HepG2 (cell line): ENCODE data around the gene ZNF341. TPM values are rescaled to one million over a fixed set of nuclear protein-coding genes. Genes with fewer than 3 reads are reported as not detected.

Experiments
- ATAC-seq: fragments of 200-7000 bp; cut with Tn5 transposase; 3 replicates; pipeline ENCODE4 v1.9.1; 2020; ENCODE audit warnings: mild to moderate bottlenecking, moderate library complexity
- BruUV-seq: library from RNA; stranded (reverse); fragments of 400-500 nt; replicated peaks from 2 replicates; lab custom pipeline; 2021; lab: Mats Ljungman, UMichigan
- CTCF ChIA-PET: fragments of 300-600 bp; formaldehyde crosslinking; extraction: SDS; loops from one replicate; lab custom pipeline; 2021; ENCODE audit warnings: low total read pairs, inconsistent platforms, low intra/inter-chr PET ratio; lab: Yijun Ruan, JAX
- POLR2A ChIA-PET: fragments of 350-600 bp; sonication (Branson Sonifier 250); formaldehyde crosslinking; loops from one replicate; lab custom pipeline; 2020; ENCODE audit warnings: antibody characterized with exemption, inconsistent platforms; lab: Yijun Ruan, JAX
- DNase-seq: peaks from one replicate; pipeline ENCODE4 v3.0.0-alpha.2; 2015; ENCODE audit warnings: low spot score
- FAIRE-seq: peaks from 3 replicates; lab custom pipeline; 2011; peaks lifted over from hg19 to GRCh38; lab: Jason Lieb, UNC
- H2AFZ ChIP-seq: one replicate; pipeline ENCODE4 v1.6.1; 2011; ENCODE audit warnings: low read length, inconsistent platforms
- H3K27ac ChIP-seq: fragments of 300-600 bp; 3 replicates; pipeline ENCODE4 v1.8.0; 2011; ENCODE audit warnings: mixed run types, mild to moderate bottlenecking, mixed read lengths, low read length, inconsistent platforms; ENCODE audit not compliant: insufficient read depth; ENCODE audit errors: extremely low read length
- H3K27me3 ChIP-seq, 2 experiments: fragments of 200-600 bp in 1 of 2; 2 replicates in 1 of 2; 3 replicates in 1 of 2; pipeline versions ENCODE4 v1.6.0 to v1.8.0; 2011; ENCODE audit warnings: low read length in 2 of 2, mild to moderate bottlenecking in 2 of 2, moderate library complexity in 2 of 2, inconsistent platforms in 1 of 2; ENCODE audit not compliant: insufficient read depth in 2 of 2, control insufficient read depth in 1 of 2
- H3K36me3 ChIP-seq, 2 experiments: fragments of 200-600 bp in 1 of 2; replicated peaks in 1 of 2; 2 replicates in 1 of 2; 3 replicates in 1 of 2; pipeline versions ENCODE4 v1.5.1 to v1.8.0; 2011; ENCODE audit warnings: low read length in 2 of 2, inconsistent platforms in 1 of 2; ENCODE audit not compliant: insufficient read depth in 2 of 2, control insufficient read depth in 1 of 2
- H3K4me1 ChIP-seq: 2 replicates; pipeline ENCODE4 v1.5.1; 2012; ENCODE audit warnings: low read length, inconsistent platforms; ENCODE audit not compliant: insufficient read depth
- H3K4me2 ChIP-seq: 2 replicates; pipeline ENCODE4 v1.6.0; 2011; ENCODE audit warnings: low read depth, low read length, inconsistent platforms
- H3K4me3 ChIP-seq, 3 experiments: fragments of 200-600 bp in 1 of 3; sonication (generic), shearing (Covaris generic) in 1 of 3; replicated peaks in 1 of 3; 2 replicates each; pipeline ENCODE4 v1.5.1; 2011 to 2016; ENCODE audit warnings: low read length in 3 of 3, inconsistent platforms in 2 of 3, low read depth in 2 of 3, mild to moderate bottlenecking in 2 of 3, control low read depth in 1 of 3, mixed read lengths in 1 of 3; ENCODE audit not compliant: insufficient read depth in 1 of 3
- H3K79me2 ChIP-seq: one replicate; pipeline ENCODE4 v1.6.1; 2011; ENCODE audit warnings: low read length, inconsistent platforms; ENCODE audit not compliant: insufficient read depth
- H3K9ac ChIP-seq: 2 replicates; pipeline ENCODE4 v1.6.0; 2011; ENCODE audit warnings: mild to moderate bottlenecking, low read depth, low read length, inconsistent platforms; ENCODE audit not compliant: insufficient read depth
- H3K9me3 ChIP-seq: 2 replicates; pipeline ENCODE4 v1.5.1; 2012; ENCODE audit warnings: mild to moderate bottlenecking, low read length
- H4K20me1 ChIP-seq: 2 replicates; pipeline ENCODE4 v1.6.0; 2011; ENCODE audit warnings: inconsistent platforms, mild to moderate bottlenecking, low read length, moderate library complexity; ENCODE audit not compliant: insufficient read depth
- ARID2 ChIP-seq: sonication (generic); formaldehyde crosslinking; IDR thresholded peaks from 2 replicates; pipeline ENCODE4 v1.8.1; 2022; ENCODE audit warnings: mild to moderate bottlenecking, missing genetic modification reagents, borderline replicate concordance
- CSRNP1 ChIP-seq: sonication (generic); formaldehyde crosslinking; IDR thresholded peaks from 2 replicates; pipeline ENCODE4 v1.8.1; 2023; ENCODE audit warnings: mild to moderate bottlenecking, missing genetic modification reagents
- EED ChIP-seq: sonication (generic); formaldehyde crosslinking; IDR thresholded peaks from 2 replicates; pipeline ENCODE4 v1.5.0; 2020; ENCODE audit warnings: mild to moderate bottlenecking, missing genetic modification reagents
- GMEB1 ChIP-seq: sonication (generic); formaldehyde crosslinking; IDR thresholded peaks from 2 replicates; pipeline ENCODE4 v1.5.1; 2020; ENCODE audit warnings: missing genetic modification reagents, mild to moderate bottlenecking, borderline replicate concordance
- HMGXB3 ChIP-seq: sonication (generic); formaldehyde crosslinking; IDR thresholded peaks from 2 replicates; pipeline ENCODE4 v1.4.0; 2020; ENCODE audit warnings: missing genetic modification reagents, borderline replicate concordance
- KLF13 ChIP-seq: sonication (generic); formaldehyde crosslinking; IDR thresholded peaks from 2 replicates; pipeline ENCODE4 v1.4.0; 2020; ENCODE audit warnings: mild to moderate bottlenecking, missing genetic modification reagents
- SNRNP70 ChIP-seq: fragments of 200-400 bp; formaldehyde crosslinking; IDR thresholded peaks from 2 replicates; pipeline ENCODE4 v1.6.1; 2017; ENCODE audit warnings: mild to moderate bottlenecking, low read depth, low read length, moderate library complexity
- ZNF235 ChIP-seq: sonication (generic); formaldehyde crosslinking; IDR thresholded peaks from 2 replicates; pipeline ENCODE4 v1.8.1; 2023; ENCODE audit warnings: mild to moderate bottlenecking, missing genetic modification reagents, borderline replicate concordance
- ZNF276 ChIP-seq: sonication (generic); formaldehyde crosslinking; IDR thresholded peaks from 2 replicates; pipeline ENCODE4 v1.4.0; 2020; ENCODE audit warnings: mild to moderate bottlenecking, low read depth, missing genetic modification reagents
- ZNF644 ChIP-seq: IDR thresholded peaks from 2 replicates; pipeline ENCODE4 v1.6.1; 2016; ENCODE audit warnings: low read depth
- ZNF678 ChIP-seq: sonication (generic); formaldehyde crosslinking; IDR thresholded peaks from 2 replicates; pipeline ENCODE4 v1.4.0; 2020; ENCODE audit warnings: mild to moderate bottlenecking, missing genetic modification reagents
- ZNF704 ChIP-seq: sonication (generic); formaldehyde crosslinking; IDR thresholded peaks from 2 replicates; pipeline ENCODE4 v1.8.1; 2023; ENCODE audit warnings: mild to moderate bottlenecking, inconsistent platforms, moderate library complexity, missing genetic modification reagents, borderline replicate concordance
- ZNF709 ChIP-seq: sonication (generic); formaldehyde crosslinking; IDR thresholded peaks from 2 replicates; pipeline ENCODE4 v1.5.0; 2020; ENCODE audit warnings: mild to moderate bottlenecking, missing genetic modification reagents
- ZNF878 ChIP-seq: sonication (generic); formaldehyde crosslinking; IDR thresholded peaks from 2 replicates; pipeline ENCODE4 v1.8.1; 2023; ENCODE audit warnings: mild to moderate bottlenecking, missing genetic modification reagents, moderate library complexity
- WGBS: methylation state at CpG from one replicate; pipeline ENCODE4 v1.1.6; 2017; ENCODE audit warnings: low lambda C conversion rate; 5-methylcytosine and 5-hydroxymethylcytosine counted together
- in situ Hi-C: cut with HindIII; loops from 2 replicates; pipeline ENCODE4 v1.10.0; 2017; ENCODE audit warnings: low pct_unique_long_range_greater_than_20kb; ENCODE audit not compliant: extremely low pct_ligation_motif_present
- intact Hi-C: fragments of 100-400 bp; cut with micrococcal nuclease; formaldehyde crosslinking; loops from one replicate; pipeline ENCODE4 v1.10.0; 2022; ENCODE audit not compliant: unreplicated experiment
- polyA plus RNA-seq, 8 experiments: library from polyadenylated mRNA; depleted of rRNA in 3 of 8; stranded (reverse) in 7 of 8; unstranded in 1 of 8; fragments of >200 nt; fragmentation: Illumina TruSeq in 4 of 8; extraction: Trizol in 4 of 8; gene quantifications; 2 replicates each; pipeline versions ENCODE4 v1.2.1 to v1.2.3, GENCODE V29; 2011 to 2016; ENCODE audit warnings: low read depth in 4 of 8, missing spikeins in 1 of 8, mixed read lengths in 1 of 8; ENCODE audit not compliant: insufficient read depth in 1 of 8
- total RNA-seq, 5 experiments: library from RNA; depleted of rRNA; stranded (reverse); fragments of >200 nt; fragmentation: Illumina TruSeq; extraction: Trizol; gene quantifications; 2 replicates each; pipeline ENCODE4 v1.2.3, GENCODE V29; 2016; ENCODE audit warnings: low read depth in 1 of 5

Gene ZNF341
- total and polyA plus RNA-seq, 2 of the 13 experiments (the other 11 are each of a cell fraction or from before 2014, with no cell fraction given): 1.1 to 2.2 TPM

GRCh38 chr20:33744181-33744580 is 12.4 kb downstream of the ZNF341 start:
- no peaks in the 10 kb centered on the region for H4K20me1 ChIP-seq
- WGBS: 97% methylated on average over 3 of the region's 3 CpGs
- H3K27me3 ChIP-seq: no peaks in the 10 kb centered on the region
- peaks cover 5% of the 10 kb centered on the region for H3K4me1 ChIP-seq
- H3K9me3 ChIP-seq: no peaks in the 10 kb centered on the region
- TF ChIP-seq SNRNP70: no peak
- TF ChIP-seq KLF13: no peak
- TF ChIP-seq ARID2 (CRISPR knock-in tag): no peak
- no peak for TF ChIP-seq ZNF276 (CRISPR knock-in tag)
- TF ChIP-seq ZNF644: no peak
- TF ChIP-seq ZNF878 (CRISPR knock-in tag): no peak
- no peak for TF ChIP-seq ZNF709 (CRISPR knock-in tag)
- no peak for TF ChIP-seq HMGXB3
- TF ChIP-seq ZNF704 (CRISPR knock-in tag): no peak
- no peak for TF ChIP-seq CSRNP1 (CRISPR knock-in tag)
- TF ChIP-seq ZNF235 (CRISPR knock-in tag): no peak
- TF ChIP-seq ZNF678 (CRISPR knock-in tag): no peak
- no peak for TF ChIP-seq GMEB1
- TF ChIP-seq EED (CRISPR knock-in tag): no peak
- BruUV-seq: no TSS peak
- DNase-seq: no peak
- ChIA-PET POLR2A (no interaction called here), CTCF (no interaction called here)
- H3K27ac ChIP-seq: no peak overlapping the region
- H3K4me3 ChIP-seq: no peak overlapping the region
- intact Hi-C loops (no loop called here), in situ Hi-C loops (no loop called here)
- no peak overlapping the region for H3K4me2 ChIP-seq
- no peak overlapping the region for H3K9ac ChIP-seq
- no peak for ATAC-seq
- no peaks in the 10 kb centered on the region; a peak in 1 of 5 replicates for H3K36me3 ChIP-seq
- no peak for FAIRE-seq
- H3K79me2 ChIP-seq: no peaks in the 10 kb centered on the region
- no peak overlapping the region for H2AFZ ChIP-seq
